ENCODE data around the gene SYNE1.
"Not testable (repeated sequence)": the region's sequence is repeated elsewhere in the genome, so short reads cannot be mapped to it uniquely, and the experiment has no call there.

SYNE1 gene

GRCh38 chr6:152099446-152100182 lies 537.5 kb downstream of the SYNE1 start:
- no peak for DNase-seq (ENCODE audit: low read depth, low spot score)

DNA sequence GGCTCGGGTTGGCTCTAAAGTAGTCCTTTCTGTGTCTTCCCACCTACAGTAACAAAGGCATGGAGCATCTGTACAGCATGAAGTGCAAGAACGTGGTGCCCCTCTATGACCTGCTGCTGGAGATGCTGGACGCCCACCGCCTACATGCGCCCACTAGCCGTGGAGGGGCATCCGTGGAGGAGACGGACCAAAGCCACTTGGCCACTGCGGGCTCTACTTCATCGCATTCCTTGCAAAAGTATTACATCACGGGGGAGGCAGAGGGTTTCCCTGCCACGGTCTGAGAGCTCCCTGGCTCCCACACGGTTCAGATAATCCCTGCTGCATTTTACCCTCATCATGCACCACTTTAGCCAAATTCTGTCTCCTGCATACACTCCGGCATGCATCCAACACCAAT lies 538.5 kb downstream of the SYNE1 start:
- DNase-seq (ENCODE audit: low read depth, low spot score) = no peak

- DNase-seq (ENCODE audit: low read depth, low spot score) = no peak
These were observed 540.2 kb downstream of the SYNE1 start for GRCh38 chr6:152096863-152097496.

- no peak for DNase-seq (ENCODE audit: low read depth, low spot score)
These were observed 542.1 kb downstream of the SYNE1 start for GRCh38 chr6:152094992-152095592.

- DNase-seq (ENCODE audit: low read depth, low spot score) = no peak
These were observed 542.9 kb downstream of the SYNE1 start for GRCh38 chr6:152094276-152094675.

- DNase-seq (ENCODE audit: low read depth, low spot score) = no peak
These were observed 543.5 kb downstream of the SYNE1 start for GRCh38 chr6:152093711-152094110.

- DNase-seq (ENCODE audit: low read depth, low spot score) = no peak
These were observed 545.3 kb downstream of the SYNE1 start for GRCh38 chr6:152091851-152092341.

DNA sequence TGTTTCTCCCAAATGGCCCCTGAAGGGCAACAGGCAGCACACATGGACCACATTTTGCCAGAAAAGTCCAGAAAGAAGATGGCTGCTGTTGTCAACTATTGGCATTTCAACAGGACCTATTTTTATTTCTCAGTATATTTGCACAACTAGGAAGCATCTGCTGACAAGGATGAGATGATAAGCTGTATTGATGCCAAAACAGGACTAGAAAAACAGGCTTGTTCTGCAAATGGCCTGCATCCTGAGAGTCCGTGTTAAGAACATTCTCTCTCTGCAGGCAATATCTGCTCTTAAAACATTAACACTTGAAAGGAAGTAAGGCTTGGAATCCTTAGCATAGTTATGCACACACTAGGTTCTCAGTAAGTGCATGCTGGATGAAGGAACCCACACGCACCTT lies 546.0 kb downstream of the SYNE1 start:
- no peak for DNase-seq (ENCODE audit: low read depth, low spot score)

GRCh38 chr6:152089992-152090391 lies 547.2 kb downstream of the SYNE1 start:
- DNase-seq (ENCODE audit: low read depth, low spot score) = no peak

- DNase-seq (ENCODE audit: low read depth, low spot score) = no peak
These were observed 549.5 kb downstream of the SYNE1 start for GRCh38 chr6:152087701-152088100.

- DNase-seq (ENCODE audit: low read depth, low spot score) = no peak
These were observed 550.1 kb downstream of the SYNE1 start for GRCh38 chr6:152087096-152087495.

GRCh38 chr6:152086223-152086873 lies 550.8 kb downstream of the SYNE1 start:
- no peak for DNase-seq (ENCODE audit: low read depth, low spot score)

GRCh38 chr6:152085451-152085921 lies 551.7 kb downstream of the SYNE1 start:
- no peak for DNase-seq (ENCODE audit: low read depth, low spot score)

DNA sequence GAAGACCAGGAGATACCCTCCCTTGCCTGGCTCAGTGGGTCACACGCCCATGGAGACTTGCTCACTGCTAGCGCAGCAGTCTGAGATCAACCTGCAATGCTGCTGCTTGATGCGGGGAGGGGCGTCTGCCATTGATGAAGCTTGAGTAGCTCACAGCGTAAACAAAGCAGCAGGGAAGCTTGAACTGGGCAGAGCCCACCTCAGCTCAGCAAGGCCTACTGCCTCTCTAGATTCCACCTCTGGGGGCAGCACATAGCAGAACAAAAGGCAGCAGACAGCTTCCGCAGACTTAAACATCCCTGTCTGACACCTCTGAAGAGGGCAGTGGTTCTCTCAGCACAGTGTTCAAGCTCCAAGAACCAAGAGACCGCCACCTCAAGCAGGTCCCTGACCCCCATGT lies 558.4 kb downstream of the SYNE1 start:
- no peak for DNase-seq (ENCODE audit: low read depth, low spot score)

DNA sequence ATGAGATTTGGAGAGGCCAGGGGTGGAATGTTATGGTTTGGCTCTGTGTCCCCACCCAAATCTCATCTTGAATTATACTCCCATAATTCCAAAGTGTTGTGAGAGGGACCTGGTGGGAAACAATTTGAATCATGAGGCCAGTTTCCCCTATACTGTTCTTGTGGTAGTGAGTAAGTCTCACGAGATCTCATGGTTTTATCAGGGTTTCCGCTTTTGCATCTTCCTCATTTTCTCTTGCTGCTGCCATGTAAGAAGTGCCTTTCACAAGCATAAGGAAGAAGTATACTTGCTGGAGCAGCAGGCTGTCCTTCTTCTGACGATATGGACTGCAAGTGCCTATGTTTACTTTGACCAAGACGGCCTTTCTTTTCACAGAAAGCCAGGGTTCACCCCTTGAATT lies 559.2 kb downstream of the SYNE1 start:
- DNase-seq (ENCODE audit: low read depth, low spot score) = no peak

DNA sequence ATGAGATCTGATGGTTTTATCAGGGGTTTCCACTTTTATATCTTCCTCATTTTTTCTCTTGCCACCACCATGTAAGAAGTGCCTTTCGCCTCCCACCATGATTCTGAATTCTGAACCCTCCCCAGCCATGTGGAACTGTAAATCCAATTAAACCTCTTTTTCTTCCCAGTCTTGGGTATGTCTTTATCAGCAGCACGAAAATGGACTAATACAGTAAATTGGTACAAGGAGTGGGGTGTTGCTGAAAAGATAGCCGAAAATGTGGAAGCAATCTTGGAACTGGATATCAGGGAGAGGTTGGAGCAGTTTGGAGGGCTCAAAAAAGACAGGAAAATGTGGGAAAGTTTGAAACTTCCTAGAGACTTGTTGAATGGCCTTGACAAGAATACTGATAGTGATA lies 560.9 kb downstream of the SYNE1 start:
- not testable (repeated sequence) for DNase-seq (ENCODE audit: low read depth, low spot score)

GRCh38 chr6:152071843-152072242 lies 565.3 kb downstream of the SYNE1 start:
- DNase-seq (ENCODE audit: low read depth, low spot score) = no peak
